ENCODE data around the gene TBXA2R. TPM values are rescaled to one million over a fixed set of nuclear protein-coding genes. Genes with fewer than 3 reads are reported as not detected.
"Not testable (repeated sequence)": the region's sequence is repeated elsewhere in the genome, so short reads cannot be mapped to it uniquely, and the experiment has no call there.

The TBXA2R gene
- total and polyA plus RNA-seq, 12 donors = 1.6 to 4.0 (median 3.0) TPM

DNA sequence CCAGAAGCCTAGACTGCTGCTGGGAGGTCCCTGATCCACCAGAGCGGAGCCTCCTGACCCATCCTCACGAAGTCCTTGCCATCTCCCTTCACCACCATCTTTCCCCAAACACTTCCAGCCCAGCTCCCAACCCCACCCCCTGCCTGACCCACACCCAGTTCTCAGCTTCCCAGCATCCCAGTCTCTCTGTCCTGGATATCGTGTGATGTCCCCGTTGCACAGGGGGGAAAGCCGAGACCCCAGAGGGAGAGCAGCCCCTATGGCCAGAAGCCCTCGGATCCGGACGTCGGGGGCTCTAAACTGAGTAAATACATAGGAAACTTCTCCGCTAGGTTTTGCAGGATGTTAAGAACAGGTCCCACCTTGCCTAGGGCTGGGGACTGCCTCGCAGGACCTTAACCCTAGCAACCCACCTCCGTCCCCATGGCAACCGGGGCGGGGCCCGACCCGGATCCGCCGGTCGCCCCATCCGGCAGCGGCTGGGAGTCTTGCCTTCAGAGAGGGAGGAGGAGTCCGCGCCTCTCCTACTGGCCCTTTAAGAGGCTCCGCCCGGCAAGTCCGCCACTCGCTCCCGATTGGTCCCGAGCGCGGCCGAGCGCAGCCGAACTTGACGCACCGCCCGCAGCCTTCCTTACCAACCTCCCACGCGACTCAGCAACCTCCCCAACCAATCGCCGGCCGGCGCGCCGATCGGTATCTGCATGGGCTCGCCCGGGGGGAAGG, 34.4 kb downstream of the TBXA2R start:
- H3K27ac ChIP-seq = peak overlapping the region in 6 of 10 donors; percentile 37 to 84 (median 60)
- peak; percentile 100 for DNase-seq
- no peaks in the 10 kb centered on the region for H3K9me3 ChIP-seq
- H3K4me3 ChIP-seq = peak overlapping the region; percentile 59 to 100 (median 96)
- H3K4me1 ChIP-seq = peaks cover 10 to 40% (median 26%) of the 10 kb centered on the region in 9 donors
- peak; percentile 96 to 99 (median 98) for ATAC-seq
- WGBS, 2 donors = 1% methylated on average over 48 of the region's 48 CpGs
- no peaks in the 10 kb centered on the region for H3K27me3 ChIP-seq
- H3K36me3 ChIP-seq = peaks cover 0 to 13% (median 0%) of the 10 kb centered on the region in 9 donors
- TF ChIP-seq, protein P1, sequence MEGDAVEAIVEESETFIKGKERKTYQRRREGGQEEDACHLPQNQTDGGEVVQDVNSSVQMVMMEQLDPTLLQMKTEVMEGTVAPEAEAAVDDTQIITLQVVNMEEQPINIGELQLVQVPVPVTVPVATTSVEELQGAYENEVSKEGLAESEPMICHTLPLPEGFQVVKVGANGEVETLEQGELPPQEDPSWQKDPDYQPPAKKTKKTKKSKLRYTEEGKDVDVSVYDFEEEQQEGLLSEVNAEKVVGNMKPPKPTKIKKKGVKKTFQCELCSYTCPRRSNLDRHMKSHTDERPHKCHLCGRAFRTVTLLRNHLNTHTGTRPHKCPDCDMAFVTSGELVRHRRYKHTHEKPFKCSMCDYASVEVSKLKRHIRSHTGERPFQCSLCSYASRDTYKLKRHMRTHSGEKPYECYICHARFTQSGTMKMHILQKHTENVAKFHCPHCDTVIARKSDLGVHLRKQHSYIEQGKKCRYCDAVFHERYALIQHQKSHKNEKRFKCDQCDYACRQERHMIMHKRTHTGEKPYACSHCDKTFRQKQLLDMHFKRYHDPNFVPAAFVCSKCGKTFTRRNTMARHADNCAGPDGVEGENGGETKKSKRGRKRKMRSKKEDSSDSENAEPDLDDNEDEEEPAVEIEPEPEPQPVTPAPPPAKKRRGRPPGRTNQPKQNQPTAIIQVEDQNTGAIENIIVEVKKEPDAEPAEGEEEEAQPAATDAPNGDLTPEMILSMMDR (IDR thresholded peaks at IDR 0.05) = no peak
- intact Hi-C loops (cut with DNase I) = loop anchor here in 4 of 10 donors (1.0 to 10.0 kb wide), 3 partner anchors 15 to 65 kb away; partner anchors contain the start of genes MFSD12 (in 3 of the 4), CACTIN (in 1 of the 4) and FZR1 (in 1 of the 4)

DNA sequence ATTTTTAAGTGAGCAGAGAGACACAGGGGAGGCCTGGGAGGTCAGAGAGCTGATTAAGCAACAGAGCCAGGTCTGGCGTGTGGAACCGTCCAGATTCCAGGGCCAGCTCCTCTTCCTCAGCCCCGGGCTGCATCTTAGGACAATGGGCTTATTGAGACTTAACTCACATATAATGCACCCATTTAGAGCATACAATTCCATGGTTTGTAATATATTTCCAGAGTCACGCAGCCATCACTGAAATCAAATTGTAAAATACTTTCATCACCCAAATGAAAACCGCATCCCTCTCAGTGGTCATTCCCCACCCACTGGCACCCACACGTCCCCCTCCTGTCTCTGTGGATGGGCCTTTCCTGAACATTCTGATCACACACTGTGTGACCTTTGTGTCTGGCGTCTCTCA, 36.1 kb downstream of the TBXA2R start:
- Histone ChIP-seq H3K27me3 (no peaks in the 10 kb centered on the region), H3K27ac (no peak overlapping the region), H3K4me3 (no peak overlapping the region), H3K36me3 (peaks cover 0 to 13% (median 0%) of the 10 kb centered on the region in 9 donors), H3K9me3 (no peaks in the 10 kb centered on the region), H3K4me1 (peaks cover 5 to 27% (median 15%) of the 10 kb centered on the region in 9 donors)
- intact Hi-C loops (cut with DNase I) = loop anchor here in 1 of 10 donors (10.0 kb wide), 1 partner anchor 54 kb away; the partner anchor contains the start of gene CACTIN
- TF ChIP-seq, protein P1 (IDR thresholded peaks at IDR 0.05) = no peak
- no peak for ATAC-seq
- no peak for DNase-seq
- 81 to 83% methylated on average over 7 of the region's 7 CpGs for WGBS, 2 donors

DNA sequence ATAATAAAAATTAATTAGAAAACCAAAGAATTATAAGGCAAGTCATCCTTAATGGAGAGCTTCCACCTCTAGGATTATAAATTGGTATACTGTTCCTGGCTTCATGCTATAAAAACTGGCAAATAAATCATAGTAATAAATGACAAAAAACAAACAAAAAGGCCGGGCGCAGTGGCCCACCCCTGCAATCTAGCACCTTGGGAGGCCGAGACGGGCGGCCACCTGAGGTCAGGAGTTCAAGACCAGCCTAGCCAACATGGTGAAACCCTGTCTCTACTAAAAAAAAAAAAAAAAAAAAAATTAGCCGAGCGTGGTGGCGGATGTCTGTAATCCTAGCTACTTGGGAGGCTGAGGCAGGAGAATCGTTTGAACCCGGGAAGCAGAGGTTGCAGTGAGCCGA, 36.6 kb downstream of the TBXA2R start:
- H3K4me1 ChIP-seq = peaks cover 5 to 21% (median 15%) of the 10 kb centered on the region in 9 donors
- intact Hi-C loops (cut with DNase I) = loop anchor here in 1 of 10 donors (10.0 kb wide), 1 partner anchor 55 kb away; the partner anchor contains the start of gene CACTIN

DNA sequence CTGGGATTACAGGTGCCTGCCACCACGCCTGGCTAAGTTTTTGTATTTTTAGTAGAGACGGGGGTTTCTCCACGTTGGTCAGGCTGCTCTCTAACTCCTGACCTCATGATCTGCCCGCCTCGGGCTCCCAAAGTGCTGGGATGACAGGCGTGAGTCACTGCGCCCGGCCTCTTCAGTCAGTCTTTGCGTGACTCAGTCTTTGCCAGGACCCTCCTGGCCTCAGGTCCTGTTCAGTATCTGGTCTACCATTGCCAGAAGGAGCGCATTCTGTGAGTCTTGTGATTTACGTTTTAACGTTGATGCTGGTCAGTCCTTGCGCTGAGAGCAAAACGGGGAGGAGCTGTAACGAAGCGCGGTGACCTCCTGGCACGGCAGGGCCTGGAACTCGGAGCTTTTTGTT, 41.5 kb downstream of the TBXA2R start:
- no peak for DNase-seq
- WGBS, 2 donors = 90 to 93% methylated on average over 19 of the region's 19 CpGs
- no peak for ATAC-seq

More for the DNA sequence above, 36.6 kb downstream of the TBXA2R start:
- H3K27ac ChIP-seq, H3K4me3 ChIP-seq, ATAC-seq, H3K27me3 ChIP-seq, H3K9me3 ChIP-seq, H3K36me3 ChIP-seq, DNase-seq: not testable (repeated sequence)
- WGBS, 2 donors = 90 to 91% methylated on average over 11 of the region's 11 CpGs

More for the DNA sequence above, 41.5 kb downstream of the TBXA2R start:
- no peaks in the 10 kb centered on the region for H3K4me1 ChIP-seq
- no peak overlapping the region for H3K4me3 ChIP-seq
- H3K27me3 ChIP-seq = no peaks in the 10 kb centered on the region
- no peak overlapping the region for H3K27ac ChIP-seq
- no peaks in the 10 kb centered on the region for H3K36me3 ChIP-seq
- H3K9me3 ChIP-seq = no peaks in the 10 kb centered on the region
- TF ChIP-seq, protein P1 (IDR thresholded peaks at IDR 0.05) = no peak
- intact Hi-C loops (cut with DNase I) = no loop called here

All from heart right ventricle (tissue), 16 donors.